GM12874 (cell line): ENCODE measurements around the gene CDK5R1.

ENCODE experiments used
- CTCF ChIP-seq: IDR thresholded peaks from 2 replicates; pipeline ENCODE4 v1.5.1; 2011; ENCODE audit warnings: low read depth, mild to moderate bottlenecking, control low read depth, low read length, moderate library complexity; ENCODE audit not compliant: insufficient read depth

The CDK5R1 gene

DNA sequence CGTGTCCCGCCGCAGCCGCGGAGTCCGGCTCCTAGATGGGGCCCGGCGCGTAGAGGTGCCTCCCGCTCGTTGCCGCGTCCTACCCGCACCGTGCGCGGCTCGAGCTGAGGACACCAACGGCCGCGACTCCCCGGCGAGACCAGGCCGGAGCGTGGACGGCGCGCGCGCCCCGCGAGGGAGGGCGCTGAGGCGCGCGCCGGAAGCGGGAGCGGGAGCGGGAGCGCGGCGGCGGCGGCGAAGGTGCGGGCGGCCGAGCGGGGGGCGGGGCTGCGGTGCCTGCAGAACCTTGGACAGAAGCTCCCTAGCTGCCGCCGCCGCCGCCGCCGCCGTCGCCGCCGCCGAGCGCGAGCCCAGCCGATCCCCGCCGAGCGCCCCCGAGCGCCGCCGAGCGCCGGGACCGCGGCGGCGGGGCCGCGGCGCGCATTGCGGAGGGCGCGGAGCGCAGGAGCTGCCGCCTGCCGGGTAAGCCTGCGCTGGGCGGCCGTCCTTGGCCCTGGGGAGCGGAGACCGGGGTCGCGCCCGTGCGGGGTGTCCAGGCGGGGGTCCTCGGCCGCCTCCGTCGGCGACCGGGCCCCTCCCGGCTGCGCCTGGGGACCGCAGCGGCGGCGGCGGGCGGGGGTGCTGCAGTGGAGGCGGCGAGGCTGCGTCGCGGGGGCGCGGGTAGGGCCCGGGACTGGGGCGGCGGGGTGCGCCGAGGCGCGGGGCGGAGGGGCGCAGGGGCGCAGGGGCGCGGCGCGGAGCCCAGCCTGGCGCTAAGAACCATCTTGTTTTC is at the start of gene CDK5R1:
TSS of gene CDK5R1 (plus strand) at position 293 of the 772 bp plus-strand sequence. CDS start 628 bp downstream, outside the sequence.
- no peak for TF ChIP-seq CTCF

GRCh38 chr17:32440722-32441121 is 46.1 kb upstream of the CDK5R1 start:
- no peak for TF ChIP-seq CTCF

- TF ChIP-seq CTCF: no peak
Observed at GRCh38 chr17:32441886-32442285, 44.9 kb upstream of the CDK5R1 start.

DNA sequence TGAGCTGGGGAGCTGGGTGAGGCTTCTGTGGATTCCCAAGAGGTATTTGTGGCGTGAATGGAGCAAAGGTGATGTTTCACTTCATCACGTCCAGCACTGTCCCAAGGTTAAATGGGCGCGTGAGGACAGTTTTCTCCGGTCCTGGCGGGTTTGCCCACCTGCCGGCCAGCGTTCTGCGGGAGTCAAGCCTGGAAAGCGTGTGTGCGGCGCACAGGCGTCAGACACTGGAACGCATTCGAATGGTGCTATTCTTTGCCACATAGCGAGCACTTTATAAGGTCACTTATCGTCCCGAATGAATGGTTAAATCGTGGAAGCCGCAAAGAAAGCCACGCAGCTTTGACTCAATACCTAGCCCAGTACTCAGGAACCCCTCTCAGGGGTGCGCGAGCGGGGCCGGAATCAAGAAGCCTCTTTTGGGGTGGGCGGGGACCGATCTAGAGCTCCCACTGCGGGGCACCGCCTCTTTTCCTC is 42.9 kb upstream of the CDK5R1 start:
- no peak for TF ChIP-seq CTCF

GRCh38 chr17:32444301-32445073 is 42.3 kb upstream of the CDK5R1 start, which contains the start of gene PSMD11:
Gene PSMD11 (plus strand): TSS chr17:32444510. CDS start chr17:32444524, 14 bp downstream.
- peak; percentile 98 for TF ChIP-seq CTCF

DNA sequence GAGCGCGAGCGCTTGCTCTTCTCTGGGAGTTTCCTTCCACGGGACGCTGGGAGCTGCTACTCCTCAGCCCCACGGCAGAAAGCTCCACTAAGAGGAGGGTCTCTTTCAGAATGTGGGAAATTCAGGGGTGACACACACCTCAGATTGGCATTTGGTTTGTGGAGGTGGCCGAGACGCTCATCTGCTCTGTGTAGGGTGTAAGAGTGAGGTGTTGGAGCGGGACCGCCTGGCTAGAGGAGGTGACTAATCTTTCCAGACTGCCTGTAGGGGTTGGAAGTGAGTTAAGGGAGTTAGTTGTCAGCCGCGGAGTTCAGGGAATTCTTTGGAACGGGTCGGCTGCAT is 41.7 kb upstream of the CDK5R1 start:
- no peak for TF ChIP-seq CTCF

DNA sequence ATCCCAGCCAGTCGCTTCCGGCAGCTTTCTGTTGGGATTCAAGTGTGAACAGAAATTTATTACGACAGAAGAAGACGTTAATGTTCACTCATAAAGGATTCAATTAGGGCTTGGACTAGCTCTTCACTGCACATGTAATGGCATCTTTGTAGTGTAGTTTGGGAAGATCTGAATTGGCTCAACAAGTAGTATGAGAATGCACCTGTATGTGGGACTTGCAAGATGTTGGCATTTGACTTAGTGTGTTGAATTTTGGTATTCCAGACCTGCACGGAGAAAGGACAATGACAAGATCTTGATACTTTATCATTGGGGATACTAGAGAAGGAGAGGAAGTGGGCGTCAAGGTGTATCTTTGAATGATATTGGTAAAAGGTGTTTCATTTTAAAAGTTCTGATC is 41.3 kb upstream of the CDK5R1 start:
- no peak for TF ChIP-seq CTCF
